HG03095 (cell line): ENCODE results near the gene IL3RA.
"Not testable (repeated sequence)": the region's sequence is repeated elsewhere in the genome, so short reads cannot be mapped to it uniquely, and the experiment has no call there.

ENCODE experiments used
- ATAC-seq: cut with Tn5 transposase; IDR thresholded peaks from one replicate; pipeline ENCODE4 v1.9.1; 2021; ENCODE audit warnings: moderate library complexity; ENCODE audit not compliant: unreplicated experiment

The IL3RA gene

DNA sequence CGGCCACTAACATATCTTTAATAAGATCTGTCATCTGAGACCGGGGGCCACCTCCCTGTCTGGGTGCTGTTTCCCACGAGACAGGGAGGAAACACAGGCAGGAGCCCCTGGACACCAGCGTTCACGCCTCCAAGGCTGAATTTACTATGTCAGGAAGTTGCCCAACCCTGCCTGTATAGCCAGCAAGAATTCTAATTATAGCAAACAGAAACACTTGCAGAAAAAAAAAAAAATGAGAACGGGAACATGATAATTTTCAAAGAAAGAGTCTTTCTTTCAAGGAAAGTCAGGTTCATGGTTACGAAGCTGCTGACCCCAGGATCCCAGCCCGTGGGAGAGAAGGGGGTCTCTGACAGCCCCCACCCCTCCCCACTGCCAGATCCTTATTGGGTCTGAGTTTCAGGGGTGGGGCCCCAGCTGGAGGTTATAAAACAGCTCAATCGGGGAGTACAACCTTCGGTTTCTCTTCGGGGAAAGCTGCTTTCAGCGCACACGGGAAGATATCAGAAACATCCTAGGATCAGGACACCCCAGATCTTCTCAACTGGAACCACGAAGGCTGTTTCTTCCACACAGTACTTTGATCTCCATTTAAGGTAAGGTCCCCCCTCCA is at the start of gene IL3RA:
Gene IL3RA, plus strand, starts transcription at position 455 of the 613 bp plus-strand sequence. CDS start 4,981 bp downstream, outside the sequence.
- ATAC-seq: peak; percentile 59

DNA sequence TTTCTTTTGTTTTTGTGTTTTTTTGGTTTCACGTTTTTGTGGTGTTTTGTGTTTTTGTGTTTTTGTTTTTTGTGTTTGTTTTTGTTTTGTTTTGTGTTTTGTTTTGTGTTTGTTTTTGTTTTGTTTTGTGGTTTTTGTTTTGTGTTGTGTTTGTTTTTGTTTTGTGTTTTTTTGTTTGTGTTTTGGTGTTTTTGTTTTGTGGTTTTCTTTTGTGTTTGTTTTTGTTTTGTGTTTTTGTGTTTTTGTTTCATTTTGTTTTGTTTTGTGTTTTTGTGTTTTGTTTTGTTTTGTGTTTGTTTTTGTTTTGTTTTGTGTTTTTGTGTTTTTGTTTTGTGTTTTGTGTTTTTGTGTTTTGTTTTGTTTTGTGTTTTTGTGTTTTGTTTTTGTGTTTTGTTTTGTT is 47.0 kb upstream of the IL3RA start:
- no peak for ATAC-seq

DNA sequence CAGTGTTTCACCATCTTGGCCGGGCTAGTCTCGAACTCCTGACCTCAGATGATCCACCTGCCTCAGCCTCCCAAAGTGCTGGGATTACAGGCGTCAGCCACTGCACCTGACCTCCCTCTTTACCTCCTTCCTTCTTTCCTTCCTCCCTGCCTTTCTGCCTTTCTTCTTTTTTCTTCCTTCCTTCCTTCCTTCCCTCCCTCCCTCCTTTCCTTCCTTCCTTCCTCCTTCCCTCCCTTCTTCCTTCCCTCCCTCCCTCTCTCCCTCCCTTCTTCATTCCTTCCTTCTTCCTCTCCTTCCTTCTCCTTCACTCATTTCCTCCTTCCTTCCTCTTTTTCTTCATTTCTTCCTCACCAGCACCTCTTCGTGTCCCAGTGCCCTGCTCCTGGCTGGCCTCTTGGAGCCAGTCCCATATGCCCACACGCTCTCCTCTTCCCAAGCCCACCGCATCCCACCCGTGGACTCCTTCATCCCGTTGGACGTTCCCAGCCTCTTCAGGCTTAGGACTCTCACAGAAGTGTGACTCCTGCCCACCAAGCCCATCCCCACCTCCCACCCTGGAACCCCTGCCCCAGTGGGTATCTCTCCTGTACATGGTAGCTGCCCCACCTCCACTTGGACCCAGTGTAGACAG is 45.4 kb upstream of the IL3RA start:
- no peak for ATAC-seq

DNA sequence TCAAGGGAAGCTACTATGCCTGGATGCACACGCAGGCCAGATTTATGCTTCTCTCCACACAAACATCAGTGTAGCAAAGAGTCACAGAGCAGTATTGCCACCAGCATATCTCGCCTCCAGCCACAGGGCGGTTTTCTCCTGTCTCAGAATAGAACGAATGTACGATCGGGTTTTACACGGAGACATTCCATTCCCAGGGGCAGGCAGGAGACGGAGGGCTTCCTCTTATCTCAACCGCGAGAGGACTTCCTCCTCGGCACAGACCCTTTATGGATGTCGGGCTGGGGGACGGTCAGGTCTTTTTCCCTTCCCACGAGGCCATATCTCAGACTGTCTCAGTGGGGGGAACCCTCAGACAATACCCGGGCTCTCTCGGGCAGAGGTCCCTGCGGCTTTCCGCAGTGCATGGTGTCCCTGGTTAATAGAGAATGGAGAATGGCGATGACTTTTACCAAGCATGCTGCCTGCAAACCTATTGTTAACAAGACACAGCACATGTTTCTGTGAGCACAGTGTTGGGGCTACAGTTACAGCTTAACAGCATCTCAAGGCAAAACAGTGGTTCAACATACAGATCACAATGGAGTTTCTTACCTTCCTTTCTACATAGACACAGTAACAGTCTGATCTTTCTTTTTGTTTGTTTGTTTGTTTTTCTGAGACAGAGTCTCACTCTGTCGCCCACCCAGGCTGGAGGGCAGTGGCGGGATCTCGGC is 43.9 kb upstream of the IL3RA start:
- ATAC-seq: no peak

- ATAC-seq: no peak
These were observed 42.1 kb upstream of the IL3RA start for GRCh38 chrX:1294301-1295067.

DNA sequence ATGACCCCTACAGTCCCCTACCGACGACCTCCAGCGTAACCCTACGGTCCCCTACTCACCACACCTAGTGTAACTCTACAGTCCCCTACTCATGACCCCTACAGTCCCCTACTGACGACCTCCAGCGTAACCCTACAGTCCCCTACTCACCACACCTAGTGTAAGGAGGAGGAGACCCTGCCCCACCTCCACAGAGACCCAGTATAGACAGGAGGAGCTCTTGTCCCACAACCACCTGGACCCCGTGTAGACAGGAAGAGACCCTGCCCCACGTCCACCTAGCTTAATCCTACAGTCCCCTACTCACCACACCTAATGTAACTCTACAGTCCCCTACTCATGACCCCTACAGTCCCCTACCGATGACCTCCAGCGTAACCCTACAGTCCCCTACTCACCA is 41.0 kb upstream of the IL3RA start:
- ATAC-seq: no peak

GRCh38 chrX:1297591-1297990 is 39.0 kb upstream of the IL3RA start:
- not testable (repeated sequence) for ATAC-seq

DNA sequence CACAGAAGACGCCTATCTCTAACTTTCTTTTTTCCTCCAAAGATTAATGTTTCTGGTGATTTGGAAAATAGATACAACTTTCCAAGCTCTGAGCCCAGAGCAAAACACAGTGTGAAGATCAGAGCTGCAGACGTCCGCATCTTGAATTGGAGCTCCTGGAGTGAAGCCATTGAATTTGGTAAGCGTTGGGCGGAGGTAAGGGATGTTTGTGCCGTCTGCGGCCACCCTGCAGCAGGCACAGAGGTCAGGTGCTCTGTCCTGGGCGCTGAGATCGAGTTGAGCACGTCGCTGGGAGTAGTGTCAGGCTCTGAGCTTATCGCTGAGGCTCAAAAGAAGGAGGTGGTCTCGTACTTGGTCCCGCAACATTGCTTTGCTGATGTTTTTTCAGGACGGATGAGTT is 36.1 kb upstream of the IL3RA start:
- ATAC-seq: no peak

DNA sequence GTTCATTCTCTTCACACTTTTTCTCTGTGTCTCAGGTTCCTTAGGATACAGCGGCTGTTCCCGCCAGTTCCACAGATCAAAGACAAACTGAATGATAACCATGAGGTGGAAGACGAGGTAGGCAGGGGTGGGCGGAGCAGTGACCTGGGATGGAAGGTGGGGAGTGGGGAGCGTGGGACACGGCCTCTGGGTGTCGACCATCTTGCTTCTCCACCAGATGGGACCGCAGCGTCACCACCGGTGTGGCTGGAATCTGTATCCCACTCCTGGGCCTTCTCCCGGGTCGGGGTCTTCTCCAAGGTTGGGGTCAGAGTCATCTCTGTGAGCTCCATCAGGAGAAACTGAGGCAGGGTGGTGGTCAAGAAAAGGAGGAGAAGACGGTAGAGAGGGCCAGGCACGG is 31.2 kb upstream of the IL3RA start:
- ATAC-seq: no peak

DNA sequence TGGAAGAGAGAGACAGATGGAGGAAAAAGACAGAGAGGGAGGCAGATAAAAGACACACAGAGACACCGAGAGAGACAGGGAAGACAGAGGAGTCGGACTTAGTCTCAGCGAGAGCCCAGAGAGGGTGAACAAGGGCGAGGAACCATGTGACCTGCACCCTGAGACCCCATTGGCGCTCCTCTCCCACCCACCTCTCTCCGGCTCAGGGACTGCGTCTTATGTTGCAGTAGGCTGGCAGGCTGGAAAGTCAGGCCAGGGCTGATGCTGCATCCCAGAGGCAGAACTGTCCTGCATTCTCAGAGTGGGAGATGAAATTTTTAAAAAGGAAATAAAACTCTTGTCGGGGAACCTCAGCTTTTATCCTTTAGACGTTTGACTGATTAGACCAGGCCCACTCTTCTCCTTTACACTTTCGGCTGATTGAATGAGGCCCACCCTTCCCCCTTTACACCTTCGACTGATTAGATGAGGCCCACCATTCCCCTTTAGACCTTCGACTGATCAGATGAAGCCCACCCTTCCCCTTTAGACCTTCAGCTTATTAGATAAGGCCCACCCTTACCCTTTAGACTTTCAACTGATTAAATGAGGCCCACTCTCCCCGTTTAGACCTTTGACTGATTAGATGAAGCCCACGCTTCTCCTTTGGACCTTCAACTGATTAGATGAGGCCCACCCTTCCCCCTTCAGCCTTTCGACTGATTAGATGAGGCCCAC is 29.5 kb upstream of the IL3RA start:
- ATAC-seq: no peak

DNA sequence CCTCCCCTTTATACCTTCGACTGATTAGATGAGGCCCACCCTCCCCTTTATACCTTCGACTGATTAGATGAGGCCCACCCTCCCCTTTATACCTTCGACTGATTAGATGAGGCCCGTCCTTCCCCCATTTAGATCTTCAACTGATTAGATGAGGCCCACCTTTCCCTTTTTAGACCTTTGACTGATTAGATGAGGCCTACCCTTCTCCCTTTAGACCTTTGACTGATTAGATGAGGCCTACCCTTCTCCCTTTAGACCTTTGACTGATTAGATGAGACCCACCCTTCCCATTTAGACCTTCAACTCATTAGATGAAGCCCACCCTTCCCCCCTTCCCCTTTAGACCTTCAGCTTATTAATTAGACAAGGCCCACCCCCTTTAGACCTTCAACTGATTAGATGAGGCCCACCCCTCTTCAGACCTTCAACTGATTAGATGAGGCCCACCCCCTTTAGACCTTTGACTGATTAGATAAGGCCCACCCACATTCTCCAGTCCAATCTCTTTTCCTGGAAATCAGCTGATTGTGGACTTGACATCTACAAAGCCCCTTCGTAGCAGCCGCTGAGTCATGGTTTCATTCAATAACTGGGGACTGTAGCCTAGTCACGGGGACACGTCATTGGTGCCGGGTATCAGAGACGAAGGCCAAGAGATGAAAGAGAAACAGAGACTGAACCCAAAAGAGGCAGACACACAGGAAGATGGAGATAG is 28.8 kb upstream of the IL3RA start:
- ATAC-seq: no peak

DNA sequence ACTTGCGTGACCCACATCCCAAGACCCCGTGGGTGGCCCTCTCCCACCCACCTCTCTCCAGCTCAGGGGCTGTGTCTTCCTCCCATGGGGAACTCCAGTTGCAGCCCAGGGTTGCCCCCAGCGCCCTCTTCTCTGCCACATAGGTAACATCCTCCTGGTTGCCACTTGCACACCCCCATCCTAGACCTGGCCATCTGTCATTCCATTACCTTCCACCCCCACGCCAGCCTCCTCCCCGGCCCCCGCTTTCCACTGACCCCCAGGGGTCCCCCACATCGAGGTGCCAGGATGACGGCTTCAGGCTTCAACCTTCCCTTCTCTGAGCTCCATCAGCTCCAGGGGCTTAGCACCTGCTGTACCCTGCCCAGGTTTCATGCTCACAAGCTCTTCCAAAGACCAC is 28.1 kb upstream of the IL3RA start:
- no peak for ATAC-seq

DNA sequence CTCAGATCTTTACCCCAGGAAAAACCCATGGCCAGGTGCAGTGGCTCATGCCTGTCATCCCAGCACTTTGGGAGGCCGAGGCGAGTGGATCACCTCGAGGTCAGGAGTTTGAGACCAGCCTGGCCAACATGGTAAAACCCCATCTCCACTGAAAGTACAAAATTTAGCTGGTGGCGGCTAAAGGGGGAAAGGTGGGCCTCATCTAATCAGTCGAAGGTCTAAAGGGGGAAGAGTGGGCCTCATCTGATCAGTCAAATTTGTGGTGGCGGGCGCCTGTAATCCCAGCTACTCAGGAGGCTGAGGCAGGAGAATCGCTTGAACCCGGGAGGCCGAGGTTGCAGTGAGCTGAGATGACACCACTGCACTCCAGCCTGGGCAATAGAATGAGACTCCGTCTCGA is 27.7 kb upstream of the IL3RA start:
- not testable (repeated sequence) for ATAC-seq

- no peak for ATAC-seq
These were observed 22.8 kb upstream of the IL3RA start for GRCh38 chrX:1313788-1314187.

DNA sequence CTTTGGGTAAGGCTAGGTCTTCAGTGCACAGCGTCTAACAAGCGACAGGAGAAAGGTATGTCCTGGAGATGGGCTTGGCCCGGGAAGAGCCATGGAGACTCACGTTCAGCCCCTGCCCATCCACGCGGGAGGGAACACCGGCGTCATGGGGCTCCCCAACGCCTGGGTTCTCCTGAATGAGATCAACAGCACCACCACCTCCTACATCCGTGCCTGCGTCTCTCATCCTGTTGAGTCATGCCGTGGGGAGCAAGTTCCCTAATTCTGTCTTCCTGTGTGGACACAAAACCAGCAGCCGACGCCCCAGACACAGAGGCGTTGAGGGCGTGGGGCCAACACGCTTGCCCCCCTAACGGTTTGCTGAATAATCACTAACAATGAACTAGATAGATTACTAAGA is 20.1 kb upstream of the IL3RA start:
- no peak for ATAC-seq

DNA sequence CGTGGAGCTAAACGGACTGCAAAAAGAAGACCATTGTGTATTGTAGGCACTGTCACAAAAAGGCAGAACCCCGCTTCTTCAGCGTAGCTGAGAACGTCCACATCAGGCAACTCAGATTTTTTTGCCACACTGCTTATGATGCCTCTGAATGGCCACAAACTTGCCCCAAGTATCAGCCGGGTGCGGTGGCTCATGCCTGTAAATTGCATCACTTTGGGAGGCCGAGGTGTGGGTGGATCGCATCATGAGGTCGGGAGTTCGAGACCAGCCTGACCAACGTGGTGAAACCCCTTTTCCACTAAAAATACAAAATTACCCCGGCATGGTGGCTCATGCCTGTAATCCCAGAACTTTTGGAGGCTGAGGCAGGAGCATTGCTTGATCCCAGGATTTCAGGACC is 14.9 kb upstream of the IL3RA start:
- no peak for ATAC-seq

- no peak for ATAC-seq
These were observed 14.2 kb upstream of the IL3RA start for GRCh38 chrX:1322393-1322792.

DNA sequence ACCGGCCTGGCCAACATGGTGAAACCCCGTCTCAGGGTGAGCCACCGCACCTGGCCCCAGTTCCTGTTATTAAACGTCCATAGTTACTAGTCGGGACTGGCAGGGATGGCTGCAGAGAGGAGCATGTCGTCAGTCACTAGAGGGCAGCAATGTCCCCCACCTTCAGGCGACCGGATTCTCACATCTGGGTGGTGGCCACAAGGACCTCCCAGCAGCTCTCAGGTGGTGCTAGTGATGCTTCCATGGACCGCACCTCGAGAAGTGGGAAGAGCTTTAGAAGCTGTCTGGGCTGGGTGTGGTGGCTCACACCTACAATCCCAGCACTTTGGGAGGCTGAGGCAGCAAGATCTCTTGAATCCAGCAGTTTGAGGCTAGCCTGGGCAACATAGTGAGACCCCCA is 13.3 kb upstream of the IL3RA start:
- ATAC-seq: peak; percentile 63

- ATAC-seq: no peak
These were observed 11.0 kb upstream of the IL3RA start for GRCh38 chrX:1325515-1326116.
